ENCODE results near the gene RPL18. TPM values are rescaled to one million over a fixed set of nuclear protein-coding genes. Genes with fewer than 3 reads are reported as not detected.
A peak's percentile ranks its signal among the peaks of the same experiment; 100 is the strongest.

Gene RPL18
- total and polyA plus RNA-seq, 9 of the 15 experiments (the other 6 are each of a cell fraction or from before 2014, with no cell fraction given), result 312 to 2,635 (median 1,653) TPM

GRCh38 chr19:48618916-48619691 is at the start of gene RPL18, which contains the start of gene SPHK2 (continued):
- TF ChIP-seq PHTF2 (CRISPR knock-in tag; IDR thresholded peaks at IDR 0.05) (no peak), CBX8 (IDR thresholded peaks at IDR 0.05; ENCODE audit: borderline replicate concordance, extremely low read depth, low read depth, low read length, poor library complexity, severe bottlenecking) (no peak), BHLHE40 (IDR thresholded peaks at IDR 0.05; ENCODE audit: low read length) (peak; percentile 58), ZNF316 (IDR thresholded peaks at IDR 0.05) (no peak), ZC3H8 (IDR thresholded peaks at IDR 0.05) (no peak), GABPB1 (CRISPR knock-in tag; IDR thresholded peaks at IDR 0.05) (peak; percentile 93), RFX7 (CRISPR knock-in tag; IDR thresholded peaks at IDR 0.05) (no peak), ARID1B (IDR thresholded peaks at IDR 0.05) (peak; percentile 60; the same call in 1 of the 2 replicates), SMAD3 (CRISPR knock-in tag; conservative IDR thresholded peaks at IDR 0.05) (no peak), HCFC1 (IDR thresholded peaks at IDR 0.05; ENCODE audit: low read depth, low read length) (peak; percentile 94), ASH1L (IDR thresholded peaks at IDR 0.05; ENCODE audit: borderline replicate concordance, low read depth, partially characterized antibody) (no peak), ETV1 (tag; conservative IDR thresholded peaks at IDR 0.05; ENCODE audit: low read depth) (peak; percentile 95), SRSF7 (optimal IDR thresholded peaks at IDR 0.05; ENCODE audit: low read depth, low read length) (no peak), TRIM25 (IDR thresholded peaks at IDR 0.05; ENCODE audit: borderline replicate concordance) (no peak), ZNF444 (CRISPR knock-in tag; IDR thresholded peaks at IDR 0.05) (no peak), KDM5B (IDR thresholded peaks at IDR 0.05; ENCODE audit: insufficient replicate concordance, low read depth, low read length) (peak; percentile 90), RBM25 (IDR thresholded peaks at IDR 0.05; ENCODE audit: low read depth, low read length, severe bottlenecking) (no peak), PHB2 (IDR thresholded peaks at IDR 0.05; ENCODE audit: low read depth) (no peak), TGIF2 (CRISPR knock-in tag; IDR thresholded peaks at IDR 0.05) (no peak), SRSF9 (IDR thresholded peaks at IDR 0.05; ENCODE audit: borderline replicate concordance, low read depth, low read length) (no peak), POLR2B (IDR thresholded peaks at IDR 0.05; ENCODE audit: low read depth, partially characterized antibody) (peak; percentile 96), MNT (conservative IDR thresholded peaks at IDR 0.05) (peak; percentile 96 to 98), CCAR2 (IDR thresholded peaks at IDR 0.05; ENCODE audit: low read depth, low read length) (no peak), OTX1 (CRISPR knock-in tag; IDR thresholded peaks at IDR 0.05) (no peak), JUND (IDR thresholded peaks at IDR 0.05; ENCODE audit: borderline replicate concordance, low read depth, low read length) (peak; percentile 79), JUND (tag; IDR thresholded peaks at IDR 0.05; ENCODE audit: borderline replicate concordance, low read depth, low read length) (peak; percentile 55; the same call in 1 of the 3 replicates), PURB (CRISPR knock-in tag; IDR thresholded peaks at IDR 0.05; ENCODE audit: low read depth) (no peak), ZNF197 (CRISPR knock-in tag; IDR thresholded peaks at IDR 0.05; ENCODE audit: low read depth) (no peak)

Data from K562 (cell line).